ENCODE measurements around the gene SIRPG.

The SIRPG gene

DNA sequence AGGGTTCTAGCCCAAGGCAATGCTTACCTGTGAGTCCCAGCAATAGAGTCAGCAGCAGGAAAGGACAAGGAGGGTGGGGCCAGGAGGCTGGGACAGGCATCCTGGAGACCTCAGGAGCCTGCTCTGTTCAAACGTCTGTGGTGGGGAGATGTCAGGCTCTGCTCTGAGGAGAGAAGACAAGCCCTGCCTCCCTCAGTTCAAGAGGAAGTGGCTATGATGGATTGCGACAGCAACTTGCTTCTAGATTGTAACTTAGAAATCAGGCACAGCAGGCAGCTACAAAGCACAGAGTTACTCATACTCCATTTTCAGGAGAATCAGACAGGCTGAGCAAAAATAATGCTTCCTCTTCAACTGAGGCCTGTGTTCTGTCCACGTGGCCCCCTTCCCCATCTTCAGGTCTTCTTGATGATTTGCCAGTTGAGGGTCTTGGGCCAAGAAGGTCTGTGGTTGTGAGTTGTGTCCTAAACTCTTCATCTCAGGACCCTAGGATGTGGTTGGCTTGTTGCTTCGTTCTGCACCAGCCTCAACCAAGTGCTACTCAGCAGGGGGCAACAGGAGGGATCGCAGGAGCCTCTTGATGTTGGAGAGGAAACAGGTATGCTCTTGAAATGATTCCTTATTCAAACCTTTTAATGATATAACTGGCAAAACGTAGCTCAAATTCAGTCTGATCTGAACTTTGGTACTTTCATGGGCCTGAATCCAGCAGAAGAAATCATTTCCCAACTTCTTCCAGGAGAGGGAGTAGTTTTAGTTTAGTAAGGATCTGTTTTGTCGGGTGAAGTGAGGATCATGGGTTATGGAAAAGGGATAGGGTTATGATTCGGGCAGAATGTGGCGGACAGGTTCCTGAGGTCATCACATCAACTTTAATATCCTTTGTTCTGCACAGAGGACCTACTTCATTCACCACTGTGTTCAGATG lies 68.8 kb downstream of the SIRPG start:
- no peaks in the 10 kb centered on the region for H3K36me3 ChIP-seq (ENCODE audit: control insufficient read depth, insufficient read depth, low read length)
- no peak for DNase-seq (ENCODE audit: extremely low read depth, insufficient read length)
- TF ChIP-seq CTCF (IDR thresholded peaks at IDR 0.05; ENCODE audit: insufficient read depth, low read length, poor library complexity, severe bottlenecking), result no peak
- H3K27me3 ChIP-seq (replicated peaks; ENCODE audit: control insufficient read depth, insufficient read depth, low read length), result no peaks in the 10 kb centered on the region
- no peak overlapping the region for H3K4me3 ChIP-seq (replicated peaks; ENCODE audit: low read depth, low read length)

DNA sequence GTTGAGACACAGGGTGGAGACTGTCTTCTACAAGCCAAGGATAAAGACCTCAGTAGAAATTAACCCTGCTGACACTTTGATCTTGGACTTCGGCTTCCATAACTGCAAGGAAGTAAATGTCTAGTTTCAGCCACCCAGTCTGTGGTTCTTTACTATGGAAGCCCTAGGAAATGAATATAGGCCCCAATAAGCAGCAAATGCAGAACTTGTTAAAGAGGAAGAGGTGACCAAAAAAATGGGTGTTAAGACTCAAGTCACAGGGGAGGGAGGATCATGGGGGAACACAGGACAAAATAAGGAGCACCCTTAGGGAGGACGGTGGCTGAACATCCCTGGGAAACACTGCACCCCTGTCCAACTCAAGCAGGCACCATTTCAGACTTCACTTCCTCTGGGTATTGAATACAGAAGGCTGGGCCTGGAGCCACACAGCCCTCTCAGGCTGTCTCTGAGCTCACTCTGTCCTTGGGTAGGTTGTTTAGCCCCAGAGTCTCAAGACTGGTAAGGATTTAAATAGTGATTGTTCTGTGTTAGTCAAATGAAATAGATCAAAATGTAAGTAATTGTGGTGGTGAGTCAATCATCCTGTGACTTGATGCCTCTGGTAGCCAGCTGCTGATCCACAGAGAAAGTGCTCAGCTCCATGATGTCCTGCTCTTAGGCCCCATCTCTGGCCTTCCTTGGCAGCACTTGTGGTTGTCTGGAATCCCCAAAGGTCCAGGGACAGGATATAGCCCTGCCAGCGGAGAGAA lies 69.6 kb downstream of the SIRPG start:
- DNase-seq (ENCODE audit: extremely low read depth, insufficient read length), result no peak
- Histone ChIP-seq H3K36me3 (ENCODE audit: control insufficient read depth, insufficient read depth, low read length) (no peaks in the 10 kb centered on the region), H3K27me3 (replicated peaks; ENCODE audit: control insufficient read depth, insufficient read depth, low read length) (no peaks in the 10 kb centered on the region), H3K4me3 (replicated peaks; ENCODE audit: low read depth, low read length) (no peak overlapping the region)
- TF ChIP-seq CTCF (IDR thresholded peaks at IDR 0.05; ENCODE audit: insufficient read depth, low read length, poor library complexity, severe bottlenecking), result no peak

DNA sequence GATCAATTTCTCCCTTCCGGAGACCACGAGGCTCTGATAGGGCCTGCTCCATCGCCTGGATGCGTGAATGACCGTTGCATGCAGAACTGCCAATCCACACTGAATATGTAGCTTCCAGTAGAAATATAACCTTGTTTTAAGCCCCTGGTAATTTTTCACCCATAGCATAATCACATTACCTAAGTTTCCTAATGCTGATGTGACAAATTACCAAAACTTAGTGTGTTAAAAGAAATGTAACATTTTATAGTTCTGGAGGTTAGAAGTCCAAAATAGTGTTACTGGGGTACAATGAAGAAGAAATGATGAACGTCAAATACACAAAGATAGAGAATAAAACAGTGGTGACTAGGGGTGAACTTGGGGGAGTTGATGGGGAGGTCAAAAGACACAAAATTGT lies 78.1 kb downstream of the SIRPG start:
- H3K27me3 ChIP-seq (replicated peaks; ENCODE audit: control insufficient read depth, insufficient read depth, low read length), result no peaks in the 10 kb centered on the region; the same call in 1 of the 2 replicates
- TF ChIP-seq CTCF (IDR thresholded peaks at IDR 0.05; ENCODE audit: insufficient read depth, low read length, poor library complexity, severe bottlenecking), result no peak
- H3K36me3 ChIP-seq (ENCODE audit: control insufficient read depth, insufficient read depth, low read length), result no peaks in the 10 kb centered on the region
- no peak for DNase-seq (ENCODE audit: extremely low read depth, insufficient read length)
- no peak overlapping the region for H3K4me3 ChIP-seq (replicated peaks; ENCODE audit: low read depth, low read length)
